ENCODE results near the gene OSBPL2.

DNA sequence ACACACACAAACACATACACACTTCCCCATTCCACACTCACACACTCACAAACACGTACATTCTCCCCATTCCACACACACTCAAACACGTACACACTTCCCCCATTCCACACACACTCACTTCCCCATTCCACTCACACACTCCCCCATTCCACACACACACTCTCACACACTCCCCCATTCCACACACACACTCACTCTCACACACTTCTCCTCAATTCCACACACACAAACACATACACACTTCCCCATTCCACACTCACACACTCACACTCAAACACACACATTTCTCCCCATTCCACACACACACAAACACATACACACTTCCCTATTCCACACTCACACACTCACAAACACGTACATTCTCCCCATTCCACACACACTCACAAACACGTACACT lies 8.7 kb upstream of the OSBPL2 start:
- TF ChIP-seq CTCF (IDR thresholded peaks at IDR 0.05) (no peak), POLR2AphosphoS5 (IDR thresholded peaks at IDR 0.05; ENCODE audit: low read depth, low read length) (no peak), SIN3A (IDR thresholded peaks at IDR 0.05; ENCODE audit: borderline replicate concordance, insufficient read depth, low read depth, low read length) (no peak), TCF7L2 (IDR thresholded peaks at IDR 0.05; ENCODE audit: low read depth, low read length) (no peak)
- TF ChIP-seq, protein P1, sequence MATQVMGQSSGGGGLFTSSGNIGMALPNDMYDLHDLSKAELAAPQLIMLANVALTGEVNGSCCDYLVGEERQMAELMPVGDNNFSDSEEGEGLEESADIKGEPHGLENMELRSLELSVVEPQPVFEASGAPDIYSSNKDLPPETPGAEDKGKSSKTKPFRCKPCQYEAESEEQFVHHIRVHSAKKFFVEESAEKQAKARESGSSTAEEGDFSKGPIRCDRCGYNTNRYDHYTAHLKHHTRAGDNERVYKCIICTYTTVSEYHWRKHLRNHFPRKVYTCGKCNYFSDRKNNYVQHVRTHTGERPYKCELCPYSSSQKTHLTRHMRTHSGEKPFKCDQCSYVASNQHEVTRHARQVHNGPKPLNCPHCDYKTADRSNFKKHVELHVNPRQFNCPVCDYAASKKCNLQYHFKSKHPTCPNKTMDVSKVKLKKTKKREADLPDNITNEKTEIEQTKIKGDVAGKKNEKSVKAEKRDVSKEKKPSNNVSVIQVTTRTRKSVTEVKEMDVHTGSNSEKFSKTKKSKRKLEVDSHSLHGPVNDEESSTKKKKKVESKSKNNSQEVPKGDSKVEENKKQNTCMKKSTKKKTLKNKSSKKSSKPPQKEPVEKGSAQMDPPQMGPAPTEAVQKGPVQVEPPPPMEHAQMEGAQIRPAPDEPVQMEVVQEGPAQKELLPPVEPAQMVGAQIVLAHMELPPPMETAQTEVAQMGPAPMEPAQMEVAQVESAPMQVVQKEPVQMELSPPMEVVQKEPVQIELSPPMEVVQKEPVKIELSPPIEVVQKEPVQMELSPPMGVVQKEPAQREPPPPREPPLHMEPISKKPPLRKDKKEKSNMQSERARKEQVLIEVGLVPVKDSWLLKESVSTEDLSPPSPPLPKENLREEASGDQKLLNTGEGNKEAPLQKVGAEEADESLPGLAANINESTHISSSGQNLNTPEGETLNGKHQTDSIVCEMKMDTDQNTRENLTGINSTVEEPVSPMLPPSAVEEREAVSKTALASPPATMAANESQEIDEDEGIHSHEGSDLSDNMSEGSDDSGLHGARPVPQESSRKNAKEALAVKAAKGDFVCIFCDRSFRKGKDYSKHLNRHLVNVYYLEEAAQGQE (IDR thresholded peaks at IDR 0.05; ENCODE audit: insufficient read depth in 1 of 2, low read depth in 2 of 2, low read length in 1 of 2): no peak
